Anterior cingulate cortex (tissue), 58 donors: ENCODE measurements around the gene PCGF3.
"Not testable (repeated sequence)": the region's sequence is repeated elsewhere in the genome, so short reads cannot be mapped to it uniquely, and the experiment has no call there.

Source experiments
- DNase-seq, 58 donors: peaks; one replicate each; lab custom pipeline; 2025; lab: John Stamatoyannopoulos, UW

The PCGF3 gene

DNA sequence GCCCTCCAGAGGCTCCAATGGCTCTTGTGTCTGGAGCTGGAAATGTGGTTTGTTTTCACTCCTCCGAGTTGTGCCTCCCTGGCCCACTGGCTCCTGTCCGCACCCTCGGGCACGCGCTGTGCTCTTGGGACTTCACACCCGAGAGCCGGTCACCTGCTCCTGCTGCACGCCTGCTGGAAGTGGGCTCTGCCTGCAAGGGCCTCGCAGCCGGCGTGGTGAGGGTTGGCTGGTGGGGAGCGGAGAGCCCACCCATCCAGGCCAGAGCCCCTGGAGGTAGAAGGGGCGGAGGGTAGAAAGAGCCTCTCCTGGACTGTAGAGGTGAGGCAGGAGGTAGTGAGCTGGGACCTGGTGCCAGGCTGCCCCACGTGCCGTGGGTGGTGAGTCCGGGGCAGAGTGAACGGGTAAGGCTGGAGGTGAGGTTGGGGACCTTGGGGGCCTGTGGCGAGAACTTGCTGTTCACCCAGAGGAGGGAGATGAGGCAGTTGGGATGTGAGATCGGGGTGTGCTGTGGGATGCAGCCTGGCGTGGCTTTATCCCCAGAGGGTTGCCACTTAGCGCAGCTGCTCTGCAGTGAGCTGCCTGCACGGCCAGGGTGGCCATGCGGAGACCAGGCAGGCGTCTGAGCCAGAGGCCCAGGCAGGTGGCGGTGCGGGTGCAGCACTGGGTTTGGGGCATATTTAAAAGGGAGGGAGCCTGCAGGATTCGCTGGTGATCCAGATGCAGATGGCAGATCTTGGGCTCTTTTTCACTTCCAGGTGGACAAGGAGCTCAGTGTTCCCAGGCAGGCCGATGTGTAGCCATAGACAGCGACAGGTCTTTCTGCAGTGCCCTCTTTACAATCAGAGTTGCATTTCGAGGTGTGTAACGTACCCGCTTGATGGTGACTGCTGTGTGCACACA lies 48.8 kb downstream of the PCGF3 start:
- no peak for DNase-seq

DNA sequence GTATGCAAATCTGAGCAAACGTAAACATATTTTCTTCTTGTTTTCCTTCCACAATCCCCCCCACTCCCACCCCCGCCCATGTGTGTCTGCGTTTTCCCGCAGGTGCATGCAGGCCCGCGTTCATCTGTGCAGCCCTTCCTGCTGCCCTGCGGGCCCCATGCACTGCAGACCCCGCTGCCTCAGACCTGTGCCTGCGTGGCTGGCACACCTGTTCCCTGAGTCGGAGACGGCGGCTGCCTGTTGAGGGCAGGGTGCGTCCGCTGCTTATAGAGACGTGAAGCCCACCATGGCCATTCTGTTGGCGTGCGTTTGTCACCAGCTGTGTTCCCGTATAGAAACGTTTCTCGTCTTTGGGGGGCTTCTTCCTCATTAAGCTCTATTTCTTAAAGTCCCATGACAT lies 51.5 kb downstream of the PCGF3 start:
- DNase-seq, result no peak

DNA sequence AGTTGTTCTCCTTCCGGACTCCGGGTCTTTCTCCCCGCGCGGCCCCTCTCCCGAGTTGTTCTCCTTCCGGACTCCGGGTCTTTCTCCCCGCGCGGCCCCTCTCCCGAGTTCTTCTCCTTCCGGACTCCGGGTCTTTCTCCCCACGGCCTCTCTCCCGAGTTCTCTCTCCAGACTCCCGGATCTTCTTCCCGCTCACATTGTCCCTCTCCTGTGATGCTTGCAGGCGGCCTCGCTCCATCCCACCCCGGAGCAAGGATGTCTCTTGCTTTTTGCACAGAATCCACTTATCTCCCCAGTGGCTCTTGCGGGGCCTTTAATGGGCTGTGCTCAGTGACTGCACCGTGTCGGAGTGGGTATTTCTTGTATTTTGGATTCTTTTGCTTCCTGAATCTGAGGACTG lies 54.2 kb downstream of the PCGF3 start:
- not testable (repeated sequence) for DNase-seq

DNA sequence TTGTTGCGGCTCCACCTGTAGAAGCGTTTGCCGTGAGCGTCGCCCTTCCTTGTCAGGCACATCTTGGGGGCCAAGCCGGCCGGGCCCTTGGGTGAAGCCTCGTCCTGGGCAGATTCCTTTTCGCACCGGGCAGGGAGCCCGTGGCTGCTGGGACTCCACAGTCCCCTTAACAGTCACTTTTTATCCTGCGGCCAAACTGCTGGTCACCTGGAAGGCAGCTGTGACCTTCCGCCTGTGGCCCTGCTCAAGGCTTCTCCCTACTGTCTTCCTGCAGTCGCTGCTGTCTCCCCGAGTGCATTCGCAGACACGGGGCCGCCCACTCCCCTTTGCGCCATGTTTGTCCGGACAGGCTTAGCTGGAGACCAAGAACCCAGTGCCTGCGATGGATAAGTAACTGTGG lies 55.0 kb downstream of the PCGF3 start:
- DNase-seq, result no peak

DNA sequence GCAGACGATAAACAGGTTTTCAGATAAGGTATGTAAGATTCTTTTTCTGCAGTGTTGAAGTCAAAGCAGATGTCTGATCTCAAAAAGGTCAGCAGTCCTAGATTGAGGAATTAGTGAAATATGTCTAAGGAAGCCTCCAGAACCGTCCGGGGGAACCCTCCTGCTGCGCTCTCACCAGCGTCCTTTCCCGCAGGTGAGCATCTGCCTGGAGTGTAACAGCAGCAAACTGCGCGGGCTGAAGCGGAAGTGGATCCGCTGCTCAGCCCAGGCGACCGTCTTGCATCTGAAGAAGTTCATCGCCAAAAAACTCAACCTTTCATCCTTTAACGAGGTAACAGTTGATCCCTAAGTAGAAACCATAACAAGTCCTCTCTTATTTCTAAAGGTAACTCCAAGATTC lies 55.5 kb downstream of the PCGF3 start:
- no peak for DNase-seq

DNA sequence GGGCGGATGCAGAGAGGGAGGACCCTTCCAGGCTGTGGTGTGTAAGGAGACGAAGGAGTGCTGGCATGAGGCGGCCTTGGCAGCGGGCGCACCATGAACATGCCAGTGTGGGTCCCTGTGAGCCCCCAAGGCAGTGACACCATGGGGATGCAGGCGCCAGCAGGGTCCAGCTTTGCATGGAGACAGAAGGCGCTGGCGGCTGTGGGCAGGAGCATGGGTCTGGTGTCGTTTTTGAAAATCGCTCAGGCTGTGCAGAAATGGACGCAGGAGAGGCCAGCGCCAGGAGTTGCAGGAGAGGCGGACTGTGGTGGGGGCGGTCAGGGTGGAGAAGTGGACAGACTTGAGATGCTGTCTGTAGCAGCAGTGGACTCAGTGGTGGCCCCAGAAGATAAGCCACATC lies 56.1 kb downstream of the PCGF3 start:
- DNase-seq, result no peak

DNA sequence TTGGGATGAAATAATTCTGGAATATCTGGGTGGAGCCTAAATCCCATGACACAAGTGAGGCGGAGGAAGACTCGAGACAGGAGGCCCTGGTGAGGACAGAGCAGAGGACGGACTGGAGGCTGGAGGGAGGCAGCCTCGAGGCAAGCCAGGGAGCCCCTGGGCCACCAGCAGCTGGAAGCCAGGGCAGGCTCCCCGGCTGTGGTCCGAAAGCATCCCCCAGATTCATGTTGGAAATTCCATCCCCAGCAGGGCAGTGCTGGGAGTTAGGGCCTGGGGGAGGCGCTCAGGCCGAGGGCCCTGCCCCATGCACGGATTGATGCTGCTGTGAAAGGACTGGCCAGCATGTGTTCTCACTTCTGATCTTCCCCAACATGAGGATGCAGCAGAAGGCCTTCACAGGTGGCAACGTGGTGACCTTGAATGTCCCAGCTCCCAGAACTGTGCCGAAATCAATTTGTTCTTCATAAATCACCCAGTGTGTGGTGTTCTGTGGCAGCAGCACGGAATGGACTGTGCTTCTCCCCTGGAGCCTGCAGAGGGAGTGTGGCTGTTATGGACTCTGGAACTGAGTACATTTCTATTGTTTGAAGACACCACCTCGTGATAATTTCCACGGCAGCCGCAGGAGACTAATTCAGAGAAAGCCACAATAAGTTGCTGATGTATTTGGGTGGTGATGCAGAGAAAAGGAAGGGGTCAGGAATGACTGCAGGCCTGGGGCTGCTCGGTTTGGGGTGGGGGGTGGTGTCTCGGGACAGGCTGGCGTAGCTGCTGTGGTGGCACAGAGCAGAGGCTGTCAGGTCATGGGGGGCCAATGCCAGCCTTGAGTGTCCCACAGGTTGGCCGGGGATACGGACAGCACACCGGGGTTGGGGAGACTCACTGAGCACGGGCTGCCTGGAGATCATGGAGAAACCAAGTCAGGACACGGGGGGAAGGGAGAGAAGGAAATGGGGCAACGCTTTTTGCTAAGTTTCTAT lies 56.9 kb downstream of the PCGF3 start:
- DNase-seq, result peak in 11 of 58 donors; percentile 18 to 69 (median 35)

DNA sequence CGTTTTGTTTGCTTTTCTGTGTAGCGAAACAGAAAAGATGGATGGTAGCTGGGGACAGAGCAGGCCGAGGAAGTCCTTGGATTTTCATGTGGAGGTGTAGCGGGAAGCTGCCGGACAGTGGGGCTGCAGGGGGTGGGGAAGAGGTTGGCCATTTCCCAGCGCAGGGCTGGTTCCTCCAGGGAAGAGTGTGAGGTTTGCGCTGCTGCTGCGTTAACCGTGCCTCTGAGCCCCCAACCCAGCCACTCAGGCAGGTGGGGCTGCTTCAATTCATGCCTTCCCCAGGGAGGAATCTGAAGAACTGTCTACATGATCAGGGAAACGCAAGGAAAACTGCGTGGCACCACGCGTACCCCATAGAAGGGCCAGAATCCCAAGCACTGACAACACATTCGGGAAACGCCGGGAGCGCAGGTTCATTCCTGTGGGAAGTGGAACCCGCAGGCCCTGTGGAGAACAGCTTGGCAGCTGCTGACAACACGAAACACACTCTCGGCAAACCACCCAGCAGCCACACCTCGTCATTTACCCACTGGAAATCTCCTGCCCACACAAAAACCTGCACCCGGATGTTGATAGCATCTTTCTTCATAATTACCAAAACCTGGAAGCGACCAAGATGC lies 57.7 kb downstream of the PCGF3 start:
- peak in 6 of 58 donors; percentile 27 to 44 (median 34) for DNase-seq

DNA sequence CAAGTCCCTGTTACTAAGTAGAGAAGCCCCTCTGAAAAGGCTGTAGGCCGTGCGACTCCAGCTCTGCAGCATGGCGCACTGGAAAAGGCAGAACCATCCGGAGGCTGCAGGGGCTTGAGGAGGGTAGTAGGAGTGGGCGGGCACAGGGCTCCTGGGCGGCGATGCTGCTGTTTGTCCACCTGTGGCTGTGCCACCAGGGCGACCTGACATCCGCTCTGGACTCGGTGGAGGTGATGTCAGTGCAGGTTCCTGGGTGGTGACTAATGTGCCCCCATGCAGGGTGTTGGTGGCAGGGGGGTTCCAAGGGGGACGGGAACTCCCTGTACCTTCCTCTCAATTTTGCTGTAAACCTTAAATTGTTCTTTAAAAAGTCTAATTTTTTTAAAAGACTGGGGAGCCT lies 58.3 kb downstream of the PCGF3 start:
- DNase-seq, result no peak

DNA sequence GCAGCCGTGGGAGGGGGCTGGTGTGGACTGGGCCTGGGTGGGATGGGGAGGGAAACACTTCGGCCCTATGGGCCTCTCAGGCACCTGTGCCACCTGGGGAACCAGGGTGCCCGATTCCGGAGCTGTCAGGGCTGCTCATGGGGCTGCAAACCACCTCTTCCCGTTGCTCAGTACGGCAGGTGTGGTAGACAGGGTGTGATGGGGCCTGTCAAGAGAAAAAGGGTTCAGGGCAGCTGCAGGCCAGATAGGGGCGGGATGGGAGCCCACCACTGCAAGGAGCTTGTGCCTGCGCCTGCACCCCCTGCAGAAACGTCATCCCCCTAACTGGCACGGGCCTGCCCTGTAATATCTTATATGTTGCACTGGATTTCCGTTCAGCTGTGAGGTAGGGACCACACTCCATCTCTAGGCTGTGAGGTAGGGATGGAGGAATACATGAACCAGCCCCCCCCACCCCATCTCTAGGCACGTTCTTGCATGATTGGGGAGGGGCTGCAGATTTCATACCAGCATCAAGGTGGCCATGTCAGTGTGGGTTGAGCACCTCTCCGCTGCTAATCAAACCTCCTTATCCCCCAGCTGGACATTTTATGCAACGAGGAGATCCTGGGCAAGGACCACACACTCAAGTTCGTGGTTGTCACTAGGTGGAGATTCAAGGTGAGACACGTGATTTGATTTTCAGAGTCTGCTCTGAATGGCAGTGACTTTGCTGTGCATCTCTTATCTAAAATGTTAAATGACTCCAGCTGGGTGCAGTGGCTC lies 59.0 kb downstream of the PCGF3 start:
- no peak for DNase-seq

DNA sequence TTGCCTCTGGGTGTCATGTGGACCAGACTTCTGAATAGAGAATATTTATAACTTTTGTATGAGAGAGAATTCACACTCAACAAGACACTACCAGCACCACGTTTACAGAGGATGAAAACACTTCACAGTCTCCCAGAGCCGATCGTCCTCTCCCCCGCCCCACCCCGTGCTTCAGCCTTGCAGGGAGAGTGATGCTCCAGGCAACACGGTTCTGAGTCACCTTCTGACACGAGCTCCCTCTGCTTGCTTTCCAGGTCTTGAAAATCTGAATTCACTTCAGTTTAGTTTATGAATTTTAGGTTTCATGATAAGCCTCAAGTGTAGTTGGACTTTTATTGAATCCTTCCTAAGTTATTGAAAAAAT lies 60.5 kb downstream of the PCGF3 start:
- peak in 13 of 58 donors; percentile 25 to 72 (median 53) for DNase-seq

DNA sequence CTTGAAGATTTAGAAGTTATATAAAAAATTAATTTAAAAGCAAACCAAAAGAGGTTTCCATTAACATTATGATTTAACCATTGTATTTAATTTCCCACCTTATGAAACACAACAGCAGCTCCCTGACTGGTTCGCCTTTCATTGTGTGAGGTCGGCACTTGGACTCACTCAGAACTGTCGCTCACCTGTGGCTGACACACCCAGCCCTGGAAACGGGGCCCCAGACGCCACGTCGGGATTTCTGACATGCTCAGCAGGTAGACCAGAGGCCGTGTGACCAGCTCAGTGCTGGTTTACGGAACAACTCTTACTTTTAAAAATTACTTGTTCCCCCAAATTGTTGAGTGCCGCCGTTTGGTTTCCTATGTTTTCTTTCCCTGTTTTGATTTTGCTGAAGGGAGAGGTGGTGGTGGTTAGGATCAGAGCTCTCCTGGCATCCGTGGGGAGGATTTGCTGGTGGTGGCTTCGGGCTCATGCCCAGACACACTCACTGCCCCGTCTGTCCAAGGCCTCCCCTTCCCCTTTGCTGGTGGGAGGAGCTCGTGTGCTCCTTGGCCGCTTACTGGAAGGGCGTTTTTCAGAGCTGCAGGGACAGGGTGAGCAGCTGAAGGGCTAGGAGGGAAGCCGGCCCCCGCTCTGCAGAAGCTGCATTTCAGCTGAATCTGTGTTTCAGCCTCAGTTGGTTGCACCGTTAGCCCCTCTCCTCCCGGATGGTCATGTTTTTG lies 61.1 kb downstream of the PCGF3 start:
- DNase-seq, result no peak

DNA sequence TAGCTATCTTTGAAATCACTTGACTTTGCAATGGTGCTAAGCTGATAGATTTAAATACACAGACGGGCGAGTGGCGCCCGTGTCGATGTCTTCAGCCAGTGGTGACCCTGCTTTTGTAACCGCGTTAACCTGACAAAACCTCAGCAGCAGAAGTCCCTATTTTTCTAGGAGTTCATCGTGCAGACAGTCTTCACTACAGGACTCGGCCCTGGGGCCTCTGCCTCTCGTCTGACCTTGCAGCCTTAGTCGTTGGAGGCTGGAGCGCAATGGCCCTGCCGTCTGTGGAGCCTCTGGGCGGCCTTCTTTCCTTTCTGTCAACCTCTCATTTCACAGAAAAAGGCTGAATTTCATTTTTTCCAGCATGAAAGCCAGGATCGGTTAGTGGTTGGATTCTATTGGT lies 62.4 kb downstream of the PCGF3 start:
- DNase-seq, result no peak

DNA sequence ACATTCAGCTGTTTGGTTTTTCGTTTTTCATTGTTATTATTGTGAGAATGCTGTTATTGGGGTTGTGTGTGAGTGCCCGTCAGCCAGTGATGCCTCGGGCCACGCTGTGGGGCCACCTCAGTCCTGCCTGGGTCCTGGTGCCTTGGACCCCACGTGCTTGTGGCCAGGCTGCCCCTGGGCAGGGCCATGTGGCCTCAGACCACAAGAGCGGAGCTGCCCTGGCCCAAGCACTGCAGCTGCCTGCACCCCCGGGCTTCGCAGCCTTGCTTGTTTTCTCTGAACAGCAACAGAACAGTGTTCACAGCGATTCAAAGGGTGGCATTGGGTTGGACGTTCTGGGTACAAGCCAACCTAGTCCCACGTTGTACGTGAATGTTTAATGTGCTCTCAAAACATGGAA lies 63.4 kb downstream of the PCGF3 start:
- DNase-seq, result peak in 6 of 58 donors; percentile 18 to 52 (median 28)

DNA sequence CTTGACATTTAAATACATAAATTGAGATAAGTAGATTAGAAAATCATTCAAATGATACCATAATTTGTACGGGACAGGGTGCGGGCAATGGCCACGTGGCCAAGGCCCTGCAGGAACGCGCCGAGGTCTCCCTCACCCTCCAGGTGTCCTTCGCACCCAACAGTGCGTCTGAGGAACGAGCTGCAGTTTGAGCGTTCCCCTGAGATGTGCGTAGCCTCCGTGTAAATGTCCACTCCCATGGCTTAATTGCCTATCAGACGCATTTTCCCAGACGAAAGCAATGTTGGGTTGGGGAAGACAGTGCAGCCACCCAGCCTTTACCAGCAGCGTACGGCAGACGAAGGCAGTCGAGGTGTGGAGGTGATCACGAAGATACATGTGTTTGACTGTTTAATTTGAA lies 63.9 kb downstream of the PCGF3 start:
- no peak for DNase-seq

DNA sequence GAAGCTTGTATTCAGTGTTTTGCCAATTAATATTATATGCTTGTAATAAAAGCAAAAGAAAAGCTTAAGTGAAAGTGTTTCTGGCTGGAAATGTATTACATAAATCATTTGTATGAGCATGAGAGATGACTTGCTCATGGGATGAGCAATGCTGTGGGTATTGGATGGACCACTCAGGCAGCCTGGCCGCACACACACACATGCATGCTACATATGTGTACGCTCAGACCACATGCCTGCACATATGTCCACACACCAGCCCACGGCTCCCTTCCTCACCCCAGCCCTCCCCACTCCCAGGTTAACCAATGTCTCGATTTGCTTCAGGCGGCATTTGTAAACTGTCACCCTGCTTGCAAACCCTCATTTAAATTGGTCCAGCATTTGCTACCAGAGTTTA lies 64.4 kb downstream of the PCGF3 start:
- no peak for DNase-seq

DNA sequence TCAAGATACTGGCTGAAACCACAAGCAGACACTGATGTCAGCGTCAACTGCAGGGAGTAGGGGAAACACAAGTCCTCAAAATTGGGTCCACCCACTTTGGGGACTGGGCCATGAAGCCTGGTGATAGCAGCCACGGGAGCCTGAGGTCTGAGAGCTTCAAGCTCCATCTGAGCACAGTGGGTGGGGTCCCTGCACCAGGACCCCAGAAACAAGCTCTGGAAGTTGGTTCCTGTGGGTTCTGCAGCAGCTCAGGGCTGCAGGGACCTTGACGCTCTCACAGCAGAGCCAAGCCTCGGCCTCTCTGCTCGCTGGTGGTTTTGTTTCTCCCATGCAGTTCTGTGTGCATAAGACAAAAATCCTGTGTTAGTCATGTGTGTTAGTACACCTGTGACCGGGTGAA lies 65.8 kb downstream of the PCGF3 start:
- DNase-seq, result no peak

DNA sequence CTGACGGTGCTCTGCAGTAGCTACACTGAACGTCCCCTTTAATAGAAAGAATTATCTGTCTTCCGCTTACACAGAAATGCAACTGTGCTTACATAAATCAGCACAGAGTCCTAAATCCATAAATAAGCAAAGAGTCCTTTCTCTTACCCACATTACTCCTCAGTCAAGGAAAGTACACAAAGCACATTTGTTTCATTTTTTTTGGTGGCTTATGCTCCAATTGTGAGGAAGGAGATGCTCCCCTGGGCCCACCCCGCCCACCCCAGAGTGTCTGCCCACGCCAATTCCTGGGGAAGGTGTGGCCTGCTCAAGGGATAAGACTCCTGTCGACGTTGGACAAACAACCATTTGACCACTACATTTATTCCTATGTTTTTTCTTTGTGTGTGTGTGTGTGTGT lies 66.5 kb downstream of the PCGF3 start:
- DNase-seq, result no peak

DNA sequence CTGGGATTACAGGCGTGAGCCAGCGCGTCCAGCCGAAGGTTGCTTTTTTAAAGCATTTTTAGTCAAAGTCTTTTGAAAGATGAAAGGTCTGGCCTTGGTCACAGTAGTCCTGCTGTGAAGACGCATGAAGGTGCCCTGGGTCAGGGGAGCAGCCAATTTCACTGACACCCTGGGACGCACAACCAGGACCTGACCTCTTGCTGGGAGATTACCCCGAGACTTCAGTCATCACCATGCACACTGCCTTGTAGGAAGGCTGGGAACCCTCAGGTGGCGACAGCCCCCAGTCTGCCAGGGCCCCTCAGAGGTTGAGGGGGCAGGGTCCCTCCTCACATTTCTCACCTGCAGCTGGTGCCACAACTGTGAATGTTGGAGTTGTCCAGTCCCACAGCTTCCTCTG lies 67.1 kb downstream of the PCGF3 start:
- DNase-seq, result no peak

DNA sequence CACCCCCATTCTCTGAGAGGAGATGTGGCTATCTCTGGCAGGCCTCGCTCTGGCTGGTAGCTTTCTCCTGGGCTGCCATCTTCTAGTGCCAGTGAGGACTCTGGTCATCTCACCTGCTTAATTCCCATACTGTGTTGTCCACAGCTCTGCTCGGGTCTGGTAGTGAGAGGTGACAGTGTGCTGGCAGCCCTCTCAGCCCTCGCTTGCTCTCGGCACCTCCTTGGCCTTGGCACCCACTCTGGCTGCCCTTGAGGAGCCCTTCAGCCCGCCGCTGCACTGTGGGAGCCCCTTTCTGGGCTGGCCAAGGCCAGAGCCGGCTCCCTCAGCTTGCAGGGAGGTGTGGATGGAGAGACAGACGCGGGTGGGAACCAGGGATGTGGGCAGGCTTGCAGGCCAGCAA lies 67.6 kb downstream of the PCGF3 start:
- DNase-seq, result no peak
